Right ventricle myocardium superior (tissue), 1 donor: ENCODE measurements around the gene RPS21. TPM values are rescaled to one million over a fixed set of nuclear protein-coding genes. Genes with fewer than 3 reads are reported as not detected.

Experiments used
- ATAC-seq: fragments of 200-7000 bp; cut with Tn5 transposase; one replicate; pipeline ENCODE4 v1.9.1; 2020; ENCODE audit warnings: mild to moderate bottlenecking; ENCODE audit not compliant: poor library complexity
- DNase-seq: peaks from one replicate; pipeline ENCODE4 v3.0.0-alpha.2; 2020
- intact Hi-C: fragments of 100-400 bp; cut with DNase I; formaldehyde crosslinking; loops from one replicate; pipeline ENCODE4 v1.11.2; 2022
- total RNA-seq: library from RNA; stranded (reverse); fragmentation: NEBNext Ultra II Directional; extraction: Animal tissue kit (Norgen Biotek cat#: 25700); gene quantifications from one replicate; pipeline ENCODE4 v1.2.1, GENCODE V29; 2021
- donor health status: DM: no; HTN: yes; CAD: no; lungs with severe emphysema.

The RPS21 gene
- total RNA-seq, 1 donor from 2014 or later, result 732 TPM

DNA sequence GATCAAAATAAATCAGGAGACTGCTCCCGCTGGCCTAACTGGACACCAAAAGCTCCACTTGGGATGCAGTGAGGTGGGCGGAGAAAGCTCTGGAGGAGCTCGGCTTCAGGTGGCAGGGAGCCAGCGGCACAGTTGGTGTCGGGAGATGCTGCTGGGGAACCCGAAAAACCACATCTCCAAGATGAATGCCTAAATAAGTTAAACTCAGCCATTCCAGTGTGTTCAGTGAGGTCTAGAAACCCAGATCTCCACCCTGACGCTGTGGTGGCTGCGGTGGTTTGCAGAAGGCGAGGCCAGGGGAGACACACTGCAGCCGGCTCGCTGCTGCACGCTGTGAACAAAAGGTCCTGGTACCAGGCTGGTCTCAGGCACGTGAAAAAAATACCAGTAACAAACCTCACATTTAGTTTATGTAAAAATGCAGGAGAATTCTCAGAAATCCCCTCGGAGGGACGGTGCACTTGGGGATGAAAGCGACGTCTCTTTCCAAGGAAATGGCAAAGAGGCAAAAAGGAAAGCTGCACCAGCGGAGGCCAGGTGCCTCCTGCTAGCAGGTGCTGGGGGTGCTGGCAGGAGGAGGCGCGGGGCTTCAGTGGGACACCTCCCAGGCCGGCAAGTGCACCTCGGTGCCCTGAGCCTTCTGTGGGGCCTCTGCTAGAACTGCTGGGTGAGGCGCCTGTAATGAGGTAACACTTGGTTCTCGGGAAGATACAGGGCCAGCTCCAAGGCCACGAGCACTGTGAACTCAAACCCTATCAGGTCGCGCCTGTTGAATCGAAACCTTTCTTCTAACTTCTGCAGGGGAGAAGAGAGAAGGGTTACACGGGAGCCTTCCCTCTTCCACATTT is 3.6 kb downstream of the RPS21 start:
- no peak for DNase-seq
- ATAC-seq, result no peak
- intact Hi-C loops, result no loop called here

GRCh38 chr20:62391165-62392076 is 4.5 kb downstream of the RPS21 start:
- DNase-seq, result no peak
- no peak for ATAC-seq
- intact Hi-C loops, result no loop called here

DNA sequence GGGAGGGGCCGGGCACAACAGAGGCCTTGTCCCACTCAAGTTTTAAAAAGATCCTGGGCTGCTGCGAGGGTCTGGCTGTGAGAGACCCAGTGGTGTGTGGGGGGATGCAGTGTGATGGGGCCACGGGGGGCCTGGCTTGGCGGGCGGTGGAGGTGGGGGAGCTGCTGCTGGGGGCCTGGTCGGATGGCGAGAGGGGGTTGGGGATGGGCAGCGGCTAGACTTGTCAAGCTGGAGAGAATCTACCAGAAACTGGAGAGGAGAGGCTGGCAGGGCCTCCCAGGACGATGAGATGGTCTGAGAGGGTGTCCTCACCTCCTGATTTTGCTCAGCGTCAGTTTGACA is 5.1 kb downstream of the RPS21 start:
- no peak for ATAC-seq
- intact Hi-C loops, result no loop called here
- DNase-seq, result no peak

DNA sequence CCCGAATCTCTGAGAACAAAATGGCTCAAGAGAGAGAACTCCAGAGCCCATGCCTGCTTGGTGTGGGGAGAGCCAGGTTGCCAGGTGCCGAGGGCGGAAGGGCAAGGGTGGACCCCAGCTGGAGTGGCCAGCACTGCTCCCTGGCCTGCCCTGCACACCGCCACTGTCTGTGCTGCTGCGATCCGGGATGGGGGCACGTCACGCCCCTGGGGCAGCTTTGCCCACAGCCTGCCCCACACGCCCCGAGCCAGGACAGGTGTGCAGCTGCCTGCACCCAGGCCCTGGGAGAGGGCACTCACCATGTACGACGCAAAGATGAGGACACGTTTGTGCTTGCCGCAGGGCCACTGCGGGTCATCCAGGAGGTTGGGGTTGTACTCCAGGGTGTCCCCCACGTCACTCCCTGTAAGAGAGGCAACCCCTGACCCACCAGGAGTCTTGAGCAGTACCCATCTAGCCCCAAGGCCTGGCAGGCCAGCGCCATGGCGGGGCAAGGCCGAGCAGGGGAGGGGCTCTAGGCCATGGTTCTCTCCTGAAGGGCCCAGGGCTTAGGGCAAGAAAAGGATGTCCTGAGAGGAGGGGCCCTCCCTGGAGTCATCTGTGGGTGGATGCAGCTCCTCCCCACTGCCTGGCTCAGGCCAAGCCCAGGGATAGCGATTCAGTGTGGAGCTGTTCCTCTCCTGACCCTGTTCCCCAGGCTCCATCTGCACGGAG is 5.9 kb downstream of the RPS21 start:
- ATAC-seq (no peak), DNase-seq (no peak)
- intact Hi-C loops, result no loop called here

GRCh38 chr20:62393335-62393665 is 6.4 kb downstream of the RPS21 start:
- DNase-seq, result no peak
- intact Hi-C loops, result no loop called here
- ATAC-seq, result no peak

DNA sequence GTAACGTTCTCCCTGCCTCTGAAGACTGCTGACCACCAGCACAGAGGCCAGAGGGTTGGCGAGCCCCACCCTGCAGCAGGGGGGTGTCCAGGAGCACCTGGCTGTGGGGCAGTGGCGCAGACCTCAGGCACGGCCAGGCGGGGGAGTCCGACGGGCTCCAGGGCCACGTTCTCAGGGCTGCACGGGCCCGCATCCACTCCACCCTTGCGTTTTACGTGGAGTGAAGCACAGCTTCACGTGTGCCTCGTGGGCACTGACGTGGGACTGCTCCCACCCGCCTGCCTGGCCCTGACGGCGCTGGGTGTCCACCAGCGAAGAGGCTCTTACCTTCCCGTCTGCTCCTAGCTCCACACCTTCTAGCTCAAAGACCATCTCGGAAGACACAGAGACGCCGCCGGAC is 6.9 kb downstream of the RPS21 start:
- DNase-seq (no peak), ATAC-seq (no peak)
- intact Hi-C loops, result no loop called here

GRCh38 chr20:62394248-62395245 is 7.6 kb downstream of the RPS21 start:
- no peak for DNase-seq
- no peak for ATAC-seq
- intact Hi-C loops, result no loop called here

- DNase-seq, result no peak
- ATAC-seq, result no peak
- intact Hi-C loops, result no loop called here
Measured at GRCh38 chr20:62395311-62396242, 8.7 kb downstream of the RPS21 start.

DNA sequence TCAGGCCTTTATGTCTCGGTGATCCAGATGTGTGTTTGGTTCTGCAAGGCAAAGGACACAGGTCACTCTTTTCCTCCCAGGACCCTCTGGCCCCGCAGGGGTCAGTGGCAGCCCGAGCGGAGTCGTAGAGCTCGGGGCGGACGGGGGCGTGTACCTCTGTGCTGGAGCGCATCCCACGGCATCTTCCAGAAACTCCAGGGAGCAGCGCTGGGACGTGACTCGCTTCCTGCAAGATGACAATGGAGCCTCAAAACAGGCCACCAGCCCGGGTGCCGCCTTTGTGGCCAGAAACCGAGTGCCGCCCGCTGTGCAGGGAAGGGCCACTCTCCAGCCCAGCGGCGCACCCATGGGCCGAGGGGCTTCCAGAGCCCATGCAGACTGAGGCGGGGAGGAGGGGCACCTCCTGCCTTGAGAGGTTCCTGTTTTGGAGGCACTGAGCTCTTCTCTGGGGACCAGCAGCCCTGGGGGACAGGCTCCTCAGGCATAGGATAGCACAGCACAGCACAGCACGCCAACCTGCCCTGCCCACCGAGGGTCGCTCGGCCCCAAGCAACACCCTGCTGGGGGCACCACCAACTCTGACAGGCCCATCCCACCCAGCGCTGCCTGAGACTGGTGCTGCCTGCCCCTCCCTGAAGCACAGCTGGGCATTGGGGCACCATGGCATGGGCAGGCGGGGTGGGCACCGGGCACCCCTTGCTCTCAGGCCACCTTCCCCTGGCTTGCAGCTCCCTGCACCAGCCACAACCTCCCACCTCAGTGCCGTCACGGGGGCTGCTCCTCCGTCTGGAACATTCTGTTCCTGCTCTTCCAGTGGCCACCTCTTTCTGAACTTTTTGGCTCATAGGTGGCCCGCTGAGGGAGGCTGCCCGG is 9.7 kb downstream of the RPS21 start:
- intact Hi-C loops, result no loop called here
- ATAC-seq (no peak), DNase-seq (no peak)

- DNase-seq, result no peak
- intact Hi-C loops, result no loop called here
- ATAC-seq, result no peak
Measured at GRCh38 chr20:62398120-62398821, 11.4 kb downstream of the RPS21 start.

GRCh38 chr20:62400021-62400420 is 13.1 kb downstream of the RPS21 start:
- intact Hi-C loops, result no loop called here
- no peak for DNase-seq
- ATAC-seq, result no peak

DNA sequence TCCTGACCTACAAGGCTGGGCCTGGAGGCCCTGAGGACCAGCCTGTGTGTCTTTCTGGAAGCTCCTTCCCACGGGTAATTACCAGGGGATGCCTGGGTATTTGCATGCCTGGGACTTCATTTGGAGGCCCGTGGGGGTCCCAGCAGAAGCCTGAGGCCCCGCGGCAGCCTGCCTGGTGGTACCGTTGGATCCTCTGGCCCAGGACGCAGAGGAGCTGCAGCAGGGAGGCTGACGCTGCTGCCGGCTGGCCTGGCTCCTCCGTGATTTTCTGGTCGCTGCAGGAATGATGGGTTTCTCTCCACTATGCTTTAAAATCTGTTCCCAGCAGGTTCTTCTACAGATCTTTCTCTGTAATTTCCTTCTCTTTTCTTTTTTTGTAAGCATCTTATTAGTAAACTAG is 13.6 kb downstream of the RPS21 start:
- ATAC-seq, result no peak
- no peak for DNase-seq
- intact Hi-C loops, result no loop called here

- ATAC-seq (no peak), DNase-seq (no peak)
- intact Hi-C loops, result no loop called here
Measured at GRCh38 chr20:62401331-62401779, 14.5 kb downstream of the RPS21 start.

DNA sequence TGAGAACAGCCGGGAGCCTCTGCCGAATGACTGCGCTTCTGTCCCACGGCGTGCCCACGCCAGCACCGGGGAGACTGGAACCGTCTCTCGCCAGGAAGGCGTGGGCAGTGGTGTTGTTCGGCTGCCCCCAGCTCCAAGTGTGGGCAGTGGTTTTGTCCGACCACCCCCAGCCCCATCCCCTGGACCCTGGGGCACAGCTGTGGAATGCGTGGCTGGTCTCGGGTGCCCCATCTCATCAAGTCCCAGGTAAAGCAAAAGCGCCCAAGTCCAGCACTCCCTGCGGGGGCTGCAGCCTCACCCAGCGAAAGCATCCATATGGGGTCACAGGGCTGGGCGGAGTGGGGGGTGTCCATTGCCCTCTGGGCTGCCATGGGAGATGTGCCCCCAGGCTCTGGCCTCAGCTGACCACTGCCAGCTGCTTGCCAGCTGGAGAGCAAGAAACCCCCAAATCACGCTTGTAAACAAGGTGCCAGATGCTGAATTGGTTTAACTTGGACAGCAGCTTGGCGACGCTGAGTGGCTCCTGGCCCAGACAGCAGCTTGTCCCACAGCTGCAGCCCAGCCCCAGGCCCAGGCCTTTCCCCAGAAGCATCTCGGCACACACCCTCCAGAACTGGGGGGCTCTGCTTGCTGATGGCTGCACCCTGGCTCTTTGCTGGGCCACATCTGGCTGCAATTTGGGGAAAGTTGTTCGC is 15.7 kb downstream of the RPS21 start:
- intact Hi-C loops, result no loop called here
- DNase-seq, result no peak
- no peak for ATAC-seq

DNA sequence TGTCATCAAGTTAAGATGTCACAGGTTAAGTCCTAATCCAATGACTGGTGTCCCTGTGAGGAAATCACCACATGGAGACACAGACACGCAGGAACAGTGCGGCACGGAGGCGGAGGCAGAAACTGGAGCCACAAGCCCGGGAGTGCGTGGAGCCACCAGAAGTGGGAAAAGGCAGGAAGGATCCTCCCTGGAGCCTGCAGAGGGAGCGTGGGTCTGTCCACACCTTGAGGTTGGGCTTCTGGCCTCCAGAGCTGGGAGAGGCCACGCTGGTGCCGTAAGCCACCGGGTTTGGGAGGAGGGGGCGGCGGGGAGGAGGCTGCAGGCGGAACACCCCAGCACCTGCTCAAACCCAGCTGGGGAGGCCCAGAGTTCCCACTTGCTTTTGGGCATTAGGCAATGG is 16.4 kb downstream of the RPS21 start:
- intact Hi-C loops, result no loop called here
- ATAC-seq (no peak), DNase-seq (no peak)
